Ovary (tissue), 9 donors: ENCODE data around the gene MGAT5B. TPM values are rescaled to one million over a fixed set of nuclear protein-coding genes. Genes with fewer than 3 reads are reported as not detected.

Experiments
- DNase-seq, 5 donors: peaks; one replicate each; pipeline ENCODE4 v3.0.0-alpha.2; 2019 to 2020
- H3K27ac ChIP-seq, 2 donors: fragments of 200-600 bp; one replicate each; pipeline versions ENCODE4 v1.5.1 to v1.8.0; 2019 to 2022
- H3K27me3 ChIP-seq: fragments of 200-600 bp; one replicate; pipeline ENCODE4 v1.8.0; 2022
- H3K36me3 ChIP-seq: fragments of 200-600 bp; sonication (generic); one replicate; pipeline ENCODE4 v1.5.1; 2019
- H3K4me1 ChIP-seq: one replicate; pipeline ENCODE4 v1.8.1; 2013; ENCODE audit warnings: mild to moderate bottlenecking, moderate library complexity; ENCODE audit not compliant: insufficient read depth
- H3K4me3 ChIP-seq: fragments of 200-600 bp; sonication (generic); one replicate; pipeline ENCODE4 v1.5.1; 2017
- H3K9me3 ChIP-seq, 2 donors: fragments of 200-600 bp in 1 of 2; sonication (generic) in 1 of 2; one replicate each; pipeline versions ENCODE4 v1.5.1 to v1.8.1; 2013 to 2019; ENCODE audit warnings: mild to moderate bottlenecking in 1 of 2, moderate library complexity in 1 of 2
- CTCF ChIP-seq, 3 donors: fragments of 450-650 bp in 2 of 3; fragments of 200-600 bp in 1 of 3; IDR thresholded peaks; one replicate each; pipeline versions ENCODE4 v1.5.1 to v1.8.0; 2016 to 2022; ENCODE audit warnings: antibody characterized with exemption in 3 of 3, mild to moderate bottlenecking in 1 of 3
- EP300 ChIP-seq: sonication (generic); formaldehyde crosslinking; IDR thresholded peaks from one replicate; pipeline ENCODE4 v1.6.1; 2017; ENCODE audit warnings: antibody characterized with exemption
- POLR2A ChIP-seq: fragments of 450-650 bp; IDR thresholded peaks from one replicate; pipeline ENCODE4 v1.6.1; 2017; ENCODE audit warnings: antibody characterized with exemption, mild to moderate bottlenecking, moderate library complexity
- WGBS, 3 donors: extraction: QIAGEN DNeasy Blood & Tissue Kit in 1 of 3; methylation state at CpG; one replicate each; pipeline versions ENCODE4 v1.1.5 to v1.1.7; 2013 to 2017; 5-methylcytosine and 5-hydroxymethylcytosine counted together
- intact Hi-C, 4 donors: fragments of 100-400 bp; cut with DNase I; formaldehyde crosslinking; loops; one replicate each; pipeline versions ENCODE4 v1.11.0 to v1.15.1; 2022 to 2023
- polyA plus RNA-seq, 2 donors: library from polyadenylated mRNA; stranded (reverse); fragments of 200-250 nt in 1 of 2; fragments of 350-450 nt in 1 of 2; fragmentation: Illumina TruSeq in 1 of 2; extraction: RNeasy Lipid Tissue Mini Kit (QIAGEN cat#74804) in 1 of 2; gene quantifications; one replicate each; pipeline ENCODE4 v1.2.3, GENCODE V29; 2013 to 2014
- total RNA-seq, 7 donors: library from RNA; depleted of rRNA in 2 of 7; stranded (reverse); fragments of >200 nt in 2 of 7; fragmentation: NEBNext Ultra II Directional in 3 of 7; extraction: Animal tissue kit (Norgen Biotek cat#: 25700) in 3 of 7; gene quantifications; one replicate each; pipeline versions ENCODE4 v1.1.0 to v1.2.4, GENCODE V29; 2016 to 2023
- donor health status: DM: no; HTN: no; CAD: no; lungs with moderate emphysema.
- donor health status: DM: no; HTN: no; CAD: no.
- donor health status: Bipolar disorder and iron deficiency.
- donor health status: DM: yes; HTN: yes; CAD: no.
- donor health status: DM: no; HTN: no; CAD: no.
- donor health status: DM: yes; HTN: yes; CAD: no.

The MGAT5B gene
- total and polyA plus RNA-seq, 9 donors = 0.23 to 3.6 (median 0.77) TPM; not detected in 1

GRCh38 chr17:76962858-76963257 is 94.7 kb downstream of the MGAT5B start:
- TF ChIP-seq POLR2A (no peak), EP300 (no peak), CTCF (IDR thresholded peaks at IDR 0.05) (no peak)
- H3K27me3 ChIP-seq = no peaks in the 10 kb centered on the region
- intact Hi-C loops = no loop called here

GRCh38 chr17:76966016-76966415 is 97.8 kb downstream of the MGAT5B start:
- TF ChIP-seq CTCF (IDR thresholded peaks at IDR 0.05) (no peak), EP300 (no peak), POLR2A (no peak)
- 85 to 87% (median 86%) methylated on average over 4 of the region's 4 CpGs for WGBS, 3 donors
- intact Hi-C loops = loop anchor here in 1 of 4 donors (2.0 kb wide), 1 partner anchor 17 kb away; no protein-coding TSS in a partner anchor
- Histone ChIP-seq H3K36me3 (no peaks in the 10 kb centered on the region), H3K4me1 (peaks cover 2% of the 10 kb centered on the region), H3K27ac (no peak overlapping the region), H3K9me3 (no peaks in the 10 kb centered on the region), H3K4me3 (no peak overlapping the region), H3K27me3 (no peaks in the 10 kb centered on the region)
- DNase-seq = no peak

More at GRCh38 chr17:76962858-76963257, 94.7 kb downstream of the MGAT5B start:
- no peak overlapping the region for H3K4me3 ChIP-seq
- H3K4me1 ChIP-seq = no peaks in the 10 kb centered on the region
- H3K9me3 ChIP-seq = no peaks in the 10 kb centered on the region
- H3K27ac ChIP-seq = no peak overlapping the region
- WGBS, 3 donors = 86 to 88% (median 87%) methylated on average over 1 of the region's 1 CpG
- H3K36me3 ChIP-seq = no peaks in the 10 kb centered on the region
- no peak for DNase-seq

- H3K4me3 ChIP-seq = no peak overlapping the region
- H3K4me1 ChIP-seq = peaks cover 2% of the 10 kb centered on the region
- no peaks in the 10 kb centered on the region for H3K36me3 ChIP-seq
- intact Hi-C loops = loop anchor here in 1 of 4 donors (2.0 kb wide), 1 partner anchor 18 kb away; no protein-coding TSS in a partner anchor
- WGBS, 3 donors = 61 to 74% (median 69%) methylated on average over 9 of the region's 9 CpGs
- no peaks in the 10 kb centered on the region for H3K9me3 ChIP-seq
- TF ChIP-seq POLR2A = no peak
- TF ChIP-seq CTCF (IDR thresholded peaks at IDR 0.05) = no peak
- no peak for TF ChIP-seq EP300
- no peaks in the 10 kb centered on the region for H3K27me3 ChIP-seq
- H3K27ac ChIP-seq = no peak overlapping the region
- DNase-seq = no peak
Measured at GRCh38 chr17:76966486-76967181, 98.4 kb downstream of the MGAT5B start.

- no peak overlapping the region for H3K27ac ChIP-seq
- peaks cover 2% of the 10 kb centered on the region for H3K4me1 ChIP-seq
- DNase-seq = no peak
- H3K36me3 ChIP-seq = no peaks in the 10 kb centered on the region
- intact Hi-C loops = loop anchor here in 1 of 4 donors (2.0 kb wide), 1 partner anchor 19 kb away; no protein-coding TSS in a partner anchor
- no peaks in the 10 kb centered on the region for H3K27me3 ChIP-seq
- 94 to 96% (median 95%) methylated on average over 4 of the region's 4 CpGs for WGBS, 3 donors
- no peak overlapping the region for H3K4me3 ChIP-seq
- H3K9me3 ChIP-seq = no peaks in the 10 kb centered on the region
- TF ChIP-seq POLR2A = no peak
Measured at GRCh38 chr17:76967762-76968161, 99.6 kb downstream of the MGAT5B start.
